GM23338 (cell line): ENCODE data around the gene DAP3. TPM values are rescaled to one million over a fixed set of nuclear protein-coding genes. Genes with fewer than 3 reads are reported as not detected.

Source experiments
- ATAC-seq: fragments of 200-7000 bp; cut with Tn5 transposase; 3 replicates; pipeline ENCODE4 v1.9.1; 2020
- DNase-seq: peaks from one replicate; pipeline ENCODE4 v3.0.0-alpha.2; 2015; ENCODE audit warnings: low spot score
- H2AFZ ChIP-seq: fragments of 200-600 bp; sonication (generic); 2 replicates; pipeline ENCODE4 v1.8.0; 2016; ENCODE audit warnings: antibody characterized with exemption, mild to moderate bottlenecking, moderate library complexity
- H3F3A ChIP-seq: fragments of 200-600 bp; sonication (generic); replicated peaks from 2 replicates; pipeline ENCODE4 v1.8.0; 2017; ENCODE audit warnings: antibody characterized with exemption, mixed run types, low read depth
- H3K27ac ChIP-seq: fragments of 200-600 bp; sonication (generic); 2 replicates; pipeline ENCODE4 v1.6.1; 2016; ENCODE audit warnings: low read depth
- H3K27me3 ChIP-seq: fragments of 200-600 bp; sonication (generic); 2 replicates; pipeline ENCODE4 v1.8.0; 2016; ENCODE audit warnings: mild to moderate bottlenecking, mixed run types, moderate library complexity; ENCODE audit not compliant: insufficient read depth
- H3K36me3 ChIP-seq: fragments of 200-600 bp; sonication (generic); 2 replicates; pipeline ENCODE4 v1.8.0; 2016; ENCODE audit warnings: mild to moderate bottlenecking; ENCODE audit not compliant: insufficient read depth
- H3K4me1 ChIP-seq: fragments of 200-600 bp; sonication (generic); 2 replicates; pipeline ENCODE4 v1.8.0; 2016; ENCODE audit warnings: mild to moderate bottlenecking, moderate library complexity; ENCODE audit not compliant: insufficient read depth
- H3K4me2 ChIP-seq: fragments of 200-600 bp; sonication (generic); 2 replicates; pipeline ENCODE4 v1.7.1; 2017; ENCODE audit warnings: mixed run types
- H3K4me3 ChIP-seq: fragments of 200-600 bp; sonication (generic); 2 replicates; pipeline ENCODE4 v1.6.1; 2016; ENCODE audit warnings: mixed run types
- H3K79me2 ChIP-seq: fragments of 200-600 bp; sonication (generic); replicated peaks from 2 replicates; pipeline ENCODE4 v1.8.0; 2017; ENCODE audit warnings: mild to moderate bottlenecking; ENCODE audit not compliant: insufficient read depth
- H3K9me2 ChIP-seq: fragments of 200-600 bp; sonication (generic); 2 replicates; pipeline ENCODE4 v1.8.0; 2017; ENCODE audit not compliant: insufficient read depth
- H4K20me1 ChIP-seq: fragments of 200-600 bp; sonication (generic); replicated peaks from 2 replicates; pipeline ENCODE4 v1.8.0; 2017; ENCODE audit warnings: mild to moderate bottlenecking; ENCODE audit not compliant: insufficient read depth
- H3K27ac Mint-ChIP-seq: 2 replicates; pipeline ENCODE4 v1.8.0; 2020; ENCODE audit warnings: inconsistent platforms, mild to moderate bottlenecking, moderate library complexity, mixed read lengths
- H3K27me3 Mint-ChIP-seq: 3 replicates; pipeline ENCODE4 v1.8.0; 2022; ENCODE audit warnings: low read depth, mild to moderate bottlenecking, moderate library complexity, mixed read lengths, inconsistent platforms; ENCODE audit not compliant: insufficient read depth, poor library complexity
- H3K36me3 Mint-ChIP-seq: 3 replicates; pipeline ENCODE4 v1.8.0; 2021; ENCODE audit warnings: low read depth, mild to moderate bottlenecking, inconsistent platforms, moderate library complexity, mixed read lengths
- H3K4me1 Mint-ChIP-seq: 3 replicates; pipeline ENCODE4 v1.8.0; 2020; ENCODE audit warnings: mild to moderate bottlenecking, inconsistent platforms, mixed read lengths
- H3K4me3 Mint-ChIP-seq: 3 replicates; pipeline ENCODE4 v1.8.0; 2021; ENCODE audit warnings: moderate library complexity, mild to moderate bottlenecking, inconsistent platforms, mixed read lengths
- H3K9me3 Mint-ChIP-seq: 3 replicates; pipeline ENCODE4 v1.8.0; 2020; ENCODE audit warnings: moderate library complexity, mild to moderate bottlenecking, inconsistent platforms, mixed read lengths
- CREB1 ChIP-seq: fragments of 250-450 bp; sonication (Bioruptor Pico); IDR thresholded peaks from 2 replicates; pipeline ENCODE4 v1.5.0; 2020; ENCODE audit warnings: low read depth, mild to moderate bottlenecking, moderate library complexity
- EZH2 ChIP-seq: fragments of 200-600 bp; sonication (generic); IDR thresholded peaks from one replicate; pipeline ENCODE4 v1.8.0; 2017; ENCODE audit warnings: antibody characterized with exemption, mild to moderate bottlenecking, low read depth; ENCODE audit not compliant: unreplicated experiment
- EZH2phosphoT487 ChIP-seq: fragments of 200-600 bp; sonication (generic); IDR thresholded peaks from one replicate; pipeline ENCODE4 v1.8.1; 2018; ENCODE audit warnings: antibody characterized with exemption; ENCODE audit not compliant: unreplicated experiment
- JUNB ChIP-seq: IDR thresholded peaks from one replicate; pipeline ENCODE4 v1.6.1; 2016; ENCODE audit warnings: antibody characterized with exemption; ENCODE audit not compliant: unreplicated experiment
- NANOG ChIP-seq: IDR thresholded peaks from 2 replicates; pipeline ENCODE4 v1.6.1; 2016; ENCODE audit warnings: antibody characterized with exemption, borderline replicate concordance
- POLR2AphosphoS5 ChIP-seq: IDR thresholded peaks from 2 replicates; pipeline ENCODE4 v1.6.1; 2016; ENCODE audit warnings: antibody characterized with exemption, low read depth
- REST ChIP-seq: IDR thresholded peaks from one replicate; pipeline ENCODE4 v1.6.1; 2018; ENCODE audit warnings: antibody characterized with exemption; ENCODE audit not compliant: unreplicated experiment
- STAT1 ChIP-seq: IDR thresholded peaks from one replicate; pipeline ENCODE4 v1.6.1; 2016; ENCODE audit warnings: antibody characterized with exemption; ENCODE audit not compliant: unreplicated experiment
- ZNF114 ChIP-seq: fragments of 250-450 bp; sonication (Bioruptor Pico); IDR thresholded peaks from 2 replicates; pipeline ENCODE4 v1.5.0; 2020; ENCODE audit warnings: mild to moderate bottlenecking, moderate library complexity
- ZNF331 ChIP-seq: fragments of 250-450 bp; sonication (Bioruptor Pico); IDR thresholded peaks from 2 replicates; pipeline ENCODE4 v1.5.0; 2020; ENCODE audit warnings: low read depth, mild to moderate bottlenecking, moderate library complexity
- ZNF462 ChIP-seq: fragments of 250-450 bp; sonication (Bioruptor Pico); IDR thresholded peaks from 2 replicates; pipeline ENCODE4 v1.5.0; 2020; ENCODE audit warnings: mild to moderate bottlenecking, moderate library complexity
- polyA plus RNA-seq: library from polyadenylated mRNA; unstranded; fragments of >200 nt; fragmentation: Nextera tagmentation; extraction: Ambion mirVana; gene quantifications from 2 replicates; pipeline ENCODE4 v1.2.1, GENCODE V29; 2016
- total RNA-seq: library from RNA; depleted of rRNA; stranded (reverse); fragments of >200 nt; shearing (Covaris generic); gene quantifications from 2 replicates; pipeline ENCODE4 v1.2.3, GENCODE V29; 2014
- TF ChIP-seq, protein P1 (sequence below): IDR thresholded peaks from 2 replicates; pipeline ENCODE4 v1.6.1; 2016; ENCODE audit warnings: antibody characterized with exemption
- TF ChIP-seq, protein P2 (sequence below), 2 experiments: fragments of 200-600 bp in 1 of 2; sonication (generic) in 1 of 2; conservative IDR thresholded peaks; 2 replicates each; pipeline versions ENCODE4 v1.5.1 to v1.6.1; 2016 to 2017; ENCODE audit warnings: antibody characterized with exemption in 2 of 2, low read depth in 2 of 2, mild to moderate bottlenecking in 2 of 2, moderate library complexity in 1 of 2

Gene DAP3
- total and polyA plus RNA-seq, 2 experiments from 2014 or later: 89.8 to 90.1 TPM

GRCh38 chr1:155719703-155720102 lies 30.8 kb downstream of the DAP3 start:
- peaks cover 4% of the 10 kb centered on the region; the same call in 1 of the 2 replicates for H3K79me2 ChIP-seq
- no peaks in the 10 kb centered on the region for H3K4me1 ChIP-seq
- H3K36me3 Mint-ChIP-seq: peaks cover 44% of the 10 kb centered on the region
- no peak overlapping the region for H3K4me3 Mint-ChIP-seq
- H4K20me1 ChIP-seq: no peaks in the 10 kb centered on the region
- no peak overlapping the region for H3K27ac Mint-ChIP-seq
- H3K36me3 ChIP-seq: peaks cover 19% of the 10 kb centered on the region; the same call in 1 of the 2 replicates
- H3K4me3 ChIP-seq: no peak overlapping the region
- ATAC-seq (no peak), DNase-seq (no peak)
- H3K9me3 Mint-ChIP-seq: no peaks in the 10 kb centered on the region
- no peak overlapping the region for H2AFZ ChIP-seq
- 0 out of 2 replicates have a peak, but pooled peaks cover 2% of the 10 kb centered on the region for H3F3A ChIP-seq
- H3K27me3 ChIP-seq: no peaks in the 10 kb centered on the region
- peaks cover 4% of the 10 kb centered on the region for H3K27me3 Mint-ChIP-seq
- H3K27ac ChIP-seq: no peak overlapping the region
- H3K4me2 ChIP-seq: no peak overlapping the region
- no peaks in the 10 kb centered on the region for H3K9me2 ChIP-seq
- no peak for TF ChIP-seq ZNF331
- no peak for TF ChIP-seq POLR2AphosphoS5
- no peak for TF ChIP-seq EZH2
- TF ChIP-seq REST: no peak
- no peak for TF ChIP-seq EZH2phosphoT487
- TF ChIP-seq ZNF462 (CRISPR knock-in tag): no peak
- TF ChIP-seq JUNB: no peak
- TF ChIP-seq, protein P1, sequence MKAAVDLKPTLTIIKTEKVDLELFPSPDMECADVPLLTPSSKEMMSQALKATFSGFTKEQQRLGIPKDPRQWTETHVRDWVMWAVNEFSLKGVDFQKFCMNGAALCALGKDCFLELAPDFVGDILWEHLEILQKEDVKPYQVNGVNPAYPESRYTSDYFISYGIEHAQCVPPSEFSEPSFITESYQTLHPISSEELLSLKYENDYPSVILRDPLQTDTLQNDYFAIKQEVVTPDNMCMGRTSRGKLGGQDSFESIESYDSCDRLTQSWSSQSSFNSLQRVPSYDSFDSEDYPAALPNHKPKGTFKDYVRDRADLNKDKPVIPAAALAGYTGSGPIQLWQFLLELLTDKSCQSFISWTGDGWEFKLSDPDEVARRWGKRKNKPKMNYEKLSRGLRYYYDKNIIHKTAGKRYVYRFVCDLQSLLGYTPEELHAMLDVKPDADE: no peak
- no peak for TF ChIP-seq CREB1
- no peak for TF ChIP-seq STAT1
- TF ChIP-seq ZNF114 (CRISPR knock-in tag): no peak
- no peak for TF ChIP-seq NANOG
- TF ChIP-seq, protein P2, sequence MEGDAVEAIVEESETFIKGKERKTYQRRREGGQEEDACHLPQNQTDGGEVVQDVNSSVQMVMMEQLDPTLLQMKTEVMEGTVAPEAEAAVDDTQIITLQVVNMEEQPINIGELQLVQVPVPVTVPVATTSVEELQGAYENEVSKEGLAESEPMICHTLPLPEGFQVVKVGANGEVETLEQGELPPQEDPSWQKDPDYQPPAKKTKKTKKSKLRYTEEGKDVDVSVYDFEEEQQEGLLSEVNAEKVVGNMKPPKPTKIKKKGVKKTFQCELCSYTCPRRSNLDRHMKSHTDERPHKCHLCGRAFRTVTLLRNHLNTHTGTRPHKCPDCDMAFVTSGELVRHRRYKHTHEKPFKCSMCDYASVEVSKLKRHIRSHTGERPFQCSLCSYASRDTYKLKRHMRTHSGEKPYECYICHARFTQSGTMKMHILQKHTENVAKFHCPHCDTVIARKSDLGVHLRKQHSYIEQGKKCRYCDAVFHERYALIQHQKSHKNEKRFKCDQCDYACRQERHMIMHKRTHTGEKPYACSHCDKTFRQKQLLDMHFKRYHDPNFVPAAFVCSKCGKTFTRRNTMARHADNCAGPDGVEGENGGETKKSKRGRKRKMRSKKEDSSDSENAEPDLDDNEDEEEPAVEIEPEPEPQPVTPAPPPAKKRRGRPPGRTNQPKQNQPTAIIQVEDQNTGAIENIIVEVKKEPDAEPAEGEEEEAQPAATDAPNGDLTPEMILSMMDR (conservative IDR thresholded peaks at IDR 0.05; ENCODE audit: low read depth in 2 of 2): no peak
- H3K4me1 Mint-ChIP-seq: no peaks in the 10 kb centered on the region
